CMK (cell line): Measurements from ENCODE around the gene ARHGEF7.
"Not testable (repeated sequence)": the region's sequence is repeated elsewhere in the genome, so short reads cannot be mapped to it uniquely, and the experiment has no call there.

Experiments used
- DNase-seq: peaks from one replicate; pipeline ENCODE4 v3.0.0-alpha.2; 2010; ENCODE audit warnings: low read depth

ARHGEF7 gene, protein sequence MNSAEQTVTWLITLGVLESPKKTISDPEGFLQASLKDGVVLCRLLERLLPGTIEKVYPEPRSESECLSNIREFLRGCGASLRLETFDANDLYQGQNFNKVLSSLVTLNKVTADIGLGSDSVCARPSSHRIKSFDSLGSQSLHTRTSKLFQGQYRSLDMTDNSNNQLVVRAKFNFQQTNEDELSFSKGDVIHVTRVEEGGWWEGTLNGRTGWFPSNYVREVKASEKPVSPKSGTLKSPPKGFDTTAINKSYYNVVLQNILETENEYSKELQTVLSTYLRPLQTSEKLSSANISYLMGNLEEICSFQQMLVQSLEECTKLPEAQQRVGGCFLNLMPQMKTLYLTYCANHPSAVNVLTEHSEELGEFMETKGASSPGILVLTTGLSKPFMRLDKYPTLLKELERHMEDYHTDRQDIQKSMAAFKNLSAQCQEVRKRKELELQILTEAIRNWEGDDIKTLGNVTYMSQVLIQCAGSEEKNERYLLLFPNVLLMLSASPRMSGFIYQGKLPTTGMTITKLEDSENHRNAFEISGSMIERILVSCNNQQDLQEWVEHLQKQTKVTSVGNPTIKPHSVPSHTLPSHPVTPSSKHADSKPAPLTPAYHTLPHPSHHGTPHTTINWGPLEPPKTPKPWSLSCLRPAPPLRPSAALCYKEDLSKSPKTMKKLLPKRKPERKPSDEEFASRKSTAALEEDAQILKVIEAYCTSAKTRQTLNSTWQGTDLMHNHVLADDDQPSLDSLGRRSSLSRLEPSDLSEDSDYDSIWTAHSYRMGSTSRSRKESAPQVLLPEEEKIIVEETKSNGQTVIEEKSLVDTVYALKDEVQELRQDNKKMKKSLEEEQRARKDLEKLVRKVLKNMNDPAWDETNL

DNA sequence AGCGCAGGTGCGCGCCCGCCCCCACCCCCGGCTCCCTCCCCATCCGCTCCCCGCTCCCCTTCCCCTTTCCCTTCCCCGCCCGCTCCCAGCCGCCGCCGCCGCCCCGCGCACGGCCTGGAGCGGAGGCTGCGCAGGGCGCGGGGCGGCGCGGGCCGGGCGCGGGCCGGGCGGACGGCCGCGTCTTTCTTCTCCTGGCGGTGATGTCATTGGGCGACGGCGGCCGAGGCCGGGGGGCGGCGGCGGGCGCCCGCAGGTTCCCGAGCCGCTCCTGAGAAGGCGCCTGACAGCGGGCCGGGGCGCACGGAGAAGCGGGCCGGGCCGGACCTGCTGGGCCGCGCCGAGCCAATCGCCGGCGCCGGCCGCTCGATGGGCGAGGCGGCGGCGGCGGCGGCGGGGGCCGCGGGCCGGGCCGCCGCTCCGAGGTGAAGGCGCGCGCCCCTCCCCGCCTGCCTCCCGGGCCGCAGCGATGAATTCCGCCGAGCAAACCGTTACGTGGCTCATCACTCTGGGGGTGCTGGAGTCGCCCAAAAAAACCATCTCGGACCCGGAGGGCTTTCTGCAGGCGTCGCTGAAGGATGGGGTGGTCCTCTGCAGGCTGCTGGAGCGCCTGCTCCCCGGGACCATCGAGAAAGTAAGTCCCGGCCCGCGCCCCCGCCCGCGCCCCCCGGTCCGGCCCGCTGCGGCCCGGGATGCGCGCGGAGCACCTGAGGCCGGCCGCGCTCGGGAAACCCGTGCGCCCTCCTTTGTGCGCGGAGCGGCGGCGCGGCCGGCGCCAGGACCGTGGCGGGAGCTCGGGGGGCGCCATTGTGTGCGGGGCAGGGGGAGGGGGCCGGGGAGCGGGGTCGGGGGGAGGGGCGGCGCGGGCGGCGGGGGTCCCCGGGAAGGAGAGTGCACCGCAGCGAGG lies at the start of gene ARHGEF7:
Gene ARHGEF7, plus strand, starts transcription at position 250 of the 904 bp plus-strand sequence. Its CDS starts 217 bp downstream, at position 467.
- DNase-seq = no peak

DNA sequence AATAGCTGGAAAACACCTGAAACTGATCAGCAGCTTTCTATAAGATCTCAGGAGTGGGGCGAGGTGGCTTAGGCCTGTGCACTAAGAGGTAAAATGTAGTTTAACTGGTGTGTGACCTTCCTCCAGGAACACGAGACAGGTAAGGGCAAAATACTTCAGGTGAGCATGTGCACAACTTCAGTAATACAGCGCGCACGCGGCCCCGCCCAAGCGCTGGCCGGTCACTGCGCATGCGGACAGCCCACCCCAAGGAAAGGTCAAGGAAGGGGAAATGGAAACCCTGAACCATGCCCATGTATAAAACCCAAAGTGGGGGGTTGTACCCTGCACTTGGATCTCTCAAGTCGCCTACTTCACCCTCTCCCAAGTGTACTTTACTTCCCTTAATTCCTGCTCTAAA lies 49.4 kb upstream of the ARHGEF7 start:
- DNase-seq = no peak

DNA sequence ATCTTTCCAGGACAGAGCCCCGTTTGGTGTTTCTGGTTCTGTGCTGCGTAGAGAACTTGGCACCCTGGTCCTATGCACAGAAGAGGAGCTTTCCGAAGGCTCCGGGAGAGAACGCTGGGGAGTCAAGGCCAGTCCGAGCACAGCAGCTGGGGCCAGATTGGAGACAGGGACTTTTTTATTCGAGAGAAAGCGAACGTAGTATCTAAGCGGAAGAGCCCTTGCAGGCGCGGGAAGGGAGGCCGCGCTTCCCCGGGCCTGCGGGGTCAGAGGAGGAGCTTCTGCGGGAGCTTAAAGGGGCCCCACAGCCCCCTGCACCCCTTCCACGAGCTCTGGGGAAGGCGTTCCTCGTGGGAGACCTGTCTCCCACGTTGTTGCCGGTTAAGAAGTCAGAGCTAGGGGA lies 48.6 kb upstream of the ARHGEF7 start:
- no peak for DNase-seq

DNA sequence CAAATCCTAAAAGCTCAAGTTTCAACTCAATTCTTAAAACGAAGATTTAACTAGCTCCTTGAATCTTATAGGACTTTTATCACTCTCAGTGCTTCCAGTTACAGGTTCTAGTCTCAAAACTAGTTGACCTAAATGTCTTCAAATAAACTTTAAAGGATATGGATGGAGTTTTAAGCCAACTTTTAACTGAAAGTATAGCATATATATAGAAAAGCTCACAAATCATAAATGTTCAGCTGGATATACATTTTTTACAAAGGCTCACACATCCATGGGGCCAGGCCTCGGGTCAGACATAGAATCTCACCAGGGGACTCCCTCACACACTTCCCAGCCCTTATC lies 47.1 kb upstream of the ARHGEF7 start:
- DNase-seq = no peak

DNA sequence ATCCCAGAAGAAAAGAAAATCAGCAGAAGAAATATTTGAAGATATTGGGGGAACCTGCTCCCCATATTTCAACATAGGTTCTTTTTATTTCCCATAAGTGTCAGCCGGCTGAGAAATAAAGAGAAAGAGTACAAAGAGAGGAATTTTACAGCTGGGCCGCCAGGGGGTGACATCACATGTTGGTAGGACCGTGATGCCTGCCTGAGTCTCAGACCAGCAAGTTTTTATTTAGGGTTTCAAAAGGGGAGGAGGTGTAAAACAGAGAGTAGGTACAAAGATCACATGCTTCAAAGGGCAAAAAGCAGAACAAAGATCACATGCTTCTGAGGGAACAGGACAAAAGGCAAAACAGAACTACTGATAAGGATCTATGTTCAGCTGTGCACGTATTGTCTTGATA lies 44.0 kb upstream of the ARHGEF7 start:
- DNase-seq = peak; percentile 5

DNA sequence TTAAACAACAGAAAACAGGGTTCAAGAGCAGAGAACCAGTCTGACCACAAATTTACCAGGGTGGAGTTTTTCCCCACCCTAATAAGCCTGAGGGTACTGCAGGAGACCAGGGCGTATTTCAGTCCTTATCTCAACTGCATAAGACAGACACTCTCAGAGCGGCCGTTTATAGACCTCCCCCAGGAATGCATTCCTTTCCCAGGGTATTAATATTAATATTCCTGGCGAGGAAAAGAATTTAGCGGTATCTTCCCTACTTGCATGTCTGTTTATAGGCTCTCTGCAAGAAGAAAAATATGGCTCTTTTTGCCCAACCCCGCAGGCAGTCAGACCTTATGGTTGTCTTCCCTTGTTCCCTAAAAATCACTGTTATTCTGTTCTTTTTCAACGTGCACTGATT lies 43.6 kb upstream of the ARHGEF7 start:
- DNase-seq = not testable (repeated sequence)

DNA sequence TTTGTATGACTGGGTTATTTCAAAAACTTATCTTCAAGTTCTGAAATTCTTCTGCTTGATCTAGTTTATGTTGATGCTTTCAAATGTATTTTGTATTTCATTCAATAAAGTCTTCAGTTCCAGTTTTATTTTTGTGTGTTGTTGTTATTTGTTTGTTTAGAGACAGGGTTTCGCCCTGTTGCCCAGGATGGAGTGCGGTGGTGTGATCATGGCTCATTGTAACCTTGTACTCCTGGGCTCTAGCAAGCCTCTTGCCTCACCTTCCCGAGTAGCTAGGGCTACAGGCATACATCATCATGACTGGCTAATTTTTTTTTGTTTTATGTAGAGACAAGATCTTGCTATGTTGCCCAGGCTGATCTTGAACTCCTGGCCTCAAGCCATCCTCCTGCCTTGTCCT lies 40.3 kb upstream of the ARHGEF7 start:
- no peak for DNase-seq

GRCh38 chr13:111076155-111077013 lies 38.7 kb upstream of the ARHGEF7 start:
- no peak for DNase-seq

- DNase-seq = no peak
Measured at GRCh38 chr13:111079375-111079774, 35.7 kb upstream of the ARHGEF7 start.

GRCh38 chr13:111080642-111081041 lies 34.5 kb upstream of the ARHGEF7 start:
- no peak for DNase-seq

- DNase-seq = no peak
Measured at GRCh38 chr13:111082240-111082639, 32.9 kb upstream of the ARHGEF7 start.

GRCh38 chr13:111082769-111083168 lies 32.3 kb upstream of the ARHGEF7 start:
- not testable (repeated sequence) for DNase-seq

- DNase-seq = not testable (repeated sequence)
Measured at GRCh38 chr13:111083693-111084092, 31.4 kb upstream of the ARHGEF7 start.

GRCh38 chr13:111090169-111090568 lies 24.9 kb upstream of the ARHGEF7 start:
- no peak for DNase-seq

DNA sequence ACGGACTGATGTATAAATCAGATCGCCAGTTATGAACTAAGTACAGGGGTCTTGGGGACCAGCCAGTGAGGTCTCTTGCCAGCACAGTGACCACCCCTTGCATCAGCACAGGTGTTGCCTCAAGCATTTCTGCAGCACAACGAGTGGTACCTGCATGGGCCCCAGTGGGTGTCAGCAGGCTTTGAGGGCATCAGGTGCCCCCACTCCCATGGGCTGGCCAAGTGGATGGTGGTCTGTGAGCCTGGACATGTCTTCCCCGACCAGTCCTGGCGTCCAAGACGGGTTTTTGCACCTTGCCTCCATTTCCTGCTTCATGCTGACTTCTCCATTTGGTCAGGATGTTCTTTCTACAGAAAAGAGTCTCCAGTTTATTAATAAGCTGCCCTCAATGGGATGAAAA lies 22.4 kb upstream of the ARHGEF7 start:
- no peak for DNase-seq

GRCh38 chr13:111093136-111093535 lies 22.0 kb upstream of the ARHGEF7 start:
- no peak for DNase-seq

GRCh38 chr13:111093634-111094033 lies 21.5 kb upstream of the ARHGEF7 start:
- DNase-seq = no peak

GRCh38 chr13:111095031-111095840 lies 19.9 kb upstream of the ARHGEF7 start:
- no peak for DNase-seq

DNA sequence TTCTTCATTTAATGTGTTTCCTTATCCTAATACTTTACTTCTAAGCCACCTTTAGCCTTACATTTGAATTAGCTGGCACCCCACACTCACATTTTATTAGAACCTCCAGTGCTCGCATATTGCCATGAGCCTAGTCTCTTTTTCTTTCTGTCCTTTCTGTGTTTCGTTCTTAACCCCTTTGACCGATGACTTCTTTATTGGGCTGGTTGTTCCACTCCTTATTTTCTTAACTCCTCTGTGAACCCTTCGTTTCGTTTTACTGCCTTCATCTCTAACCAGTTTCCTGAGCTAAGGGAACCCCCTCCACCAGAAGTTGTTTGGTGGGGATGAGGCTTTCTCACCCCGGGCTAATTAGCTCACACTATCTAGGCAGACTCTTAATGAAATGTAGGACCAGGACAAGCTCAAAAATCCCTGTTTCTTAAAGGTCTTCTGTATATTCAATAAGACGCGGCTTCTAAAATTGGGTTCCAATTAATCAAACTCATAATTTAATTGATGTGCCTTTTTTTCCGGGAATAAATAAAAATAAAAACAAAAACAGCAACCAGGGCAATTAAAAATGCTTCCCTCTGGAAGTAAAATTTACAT lies 19.1 kb upstream of the ARHGEF7 start:
- DNase-seq = no peak

GRCh38 chr13:111099290-111099689 lies 15.8 kb upstream of the ARHGEF7 start:
- DNase-seq = no peak
